ENCODE results near the gene CROCC2.

The CROCC2 gene

DNA sequence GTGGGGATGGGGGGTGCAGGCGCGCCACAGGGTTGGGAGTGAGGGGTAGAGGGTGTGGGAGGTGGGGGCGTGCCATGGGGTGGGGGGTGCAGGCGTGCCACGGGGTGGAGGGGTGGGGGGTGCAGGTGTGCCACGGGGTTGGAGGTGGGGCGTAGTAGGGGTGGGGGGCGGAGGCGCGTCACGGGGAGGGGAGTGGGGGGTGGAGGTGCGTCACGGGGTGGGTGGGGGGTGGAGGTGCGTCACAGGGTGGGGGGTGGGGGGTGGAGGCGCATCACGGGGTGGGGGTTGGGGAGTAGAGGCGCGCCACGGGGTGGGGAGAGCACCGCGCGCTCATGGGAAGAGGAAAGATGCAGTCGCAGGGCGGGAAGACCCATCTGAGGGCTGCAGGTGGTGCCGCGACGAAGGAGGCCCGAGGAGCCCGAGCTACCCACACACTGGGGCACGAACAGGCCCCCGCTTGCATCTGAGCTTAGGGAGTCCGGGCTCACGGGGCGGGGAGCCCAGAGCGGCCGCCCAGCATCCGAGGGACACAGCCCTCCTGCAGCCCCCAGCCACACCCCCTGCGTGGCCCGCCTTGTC is 129.8 kb downstream of the CROCC2 start:
- no peak for DNase-seq (ENCODE audit: insufficient read length, low spot score)
- TF ChIP-seq, protein P1, sequence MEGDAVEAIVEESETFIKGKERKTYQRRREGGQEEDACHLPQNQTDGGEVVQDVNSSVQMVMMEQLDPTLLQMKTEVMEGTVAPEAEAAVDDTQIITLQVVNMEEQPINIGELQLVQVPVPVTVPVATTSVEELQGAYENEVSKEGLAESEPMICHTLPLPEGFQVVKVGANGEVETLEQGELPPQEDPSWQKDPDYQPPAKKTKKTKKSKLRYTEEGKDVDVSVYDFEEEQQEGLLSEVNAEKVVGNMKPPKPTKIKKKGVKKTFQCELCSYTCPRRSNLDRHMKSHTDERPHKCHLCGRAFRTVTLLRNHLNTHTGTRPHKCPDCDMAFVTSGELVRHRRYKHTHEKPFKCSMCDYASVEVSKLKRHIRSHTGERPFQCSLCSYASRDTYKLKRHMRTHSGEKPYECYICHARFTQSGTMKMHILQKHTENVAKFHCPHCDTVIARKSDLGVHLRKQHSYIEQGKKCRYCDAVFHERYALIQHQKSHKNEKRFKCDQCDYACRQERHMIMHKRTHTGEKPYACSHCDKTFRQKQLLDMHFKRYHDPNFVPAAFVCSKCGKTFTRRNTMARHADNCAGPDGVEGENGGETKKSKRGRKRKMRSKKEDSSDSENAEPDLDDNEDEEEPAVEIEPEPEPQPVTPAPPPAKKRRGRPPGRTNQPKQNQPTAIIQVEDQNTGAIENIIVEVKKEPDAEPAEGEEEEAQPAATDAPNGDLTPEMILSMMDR (IDR thresholded peaks at IDR 0.05; ENCODE audit: insufficient read depth, missing control alignments) = no peak

DNA sequence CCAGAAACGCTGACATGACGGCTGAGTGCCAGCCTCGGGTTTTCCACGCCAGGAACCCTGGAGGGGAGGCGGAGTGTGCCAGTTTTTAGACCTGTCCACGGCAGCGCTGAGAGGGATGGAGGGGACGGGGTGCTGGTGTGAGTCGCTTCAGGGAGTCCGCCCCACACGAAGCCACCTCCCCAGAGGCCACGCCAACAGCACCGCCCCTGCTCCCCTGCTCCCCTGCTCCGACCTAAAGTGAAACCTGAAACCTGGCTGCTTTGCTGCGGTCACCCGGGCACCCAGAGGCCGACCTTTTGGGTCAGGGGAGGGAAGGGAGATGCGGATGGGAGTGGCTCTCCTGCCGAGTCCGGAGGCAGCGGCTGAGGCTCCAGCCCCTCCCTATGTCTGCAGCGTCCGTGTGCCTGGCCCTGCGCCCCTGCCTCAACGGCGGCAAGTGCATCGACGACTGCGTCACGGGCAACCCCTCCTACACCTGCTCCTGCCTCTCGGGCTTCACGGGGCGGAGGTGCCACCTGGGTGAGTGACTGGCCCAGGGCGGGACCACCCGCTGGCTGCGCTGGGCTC is 130.3 kb downstream of the CROCC2 start:
- FAIRE-seq (no peak), DNase-seq (ENCODE audit: insufficient read length, low spot score) (no peak)
- TF ChIP-seq, protein P1 (IDR thresholded peaks at IDR 0.05; ENCODE audit: insufficient read depth, missing control alignments) = no peak

More for the DNA sequence above, 129.8 kb downstream of the CROCC2 start:
- FAIRE-seq = no peak

DNA sequence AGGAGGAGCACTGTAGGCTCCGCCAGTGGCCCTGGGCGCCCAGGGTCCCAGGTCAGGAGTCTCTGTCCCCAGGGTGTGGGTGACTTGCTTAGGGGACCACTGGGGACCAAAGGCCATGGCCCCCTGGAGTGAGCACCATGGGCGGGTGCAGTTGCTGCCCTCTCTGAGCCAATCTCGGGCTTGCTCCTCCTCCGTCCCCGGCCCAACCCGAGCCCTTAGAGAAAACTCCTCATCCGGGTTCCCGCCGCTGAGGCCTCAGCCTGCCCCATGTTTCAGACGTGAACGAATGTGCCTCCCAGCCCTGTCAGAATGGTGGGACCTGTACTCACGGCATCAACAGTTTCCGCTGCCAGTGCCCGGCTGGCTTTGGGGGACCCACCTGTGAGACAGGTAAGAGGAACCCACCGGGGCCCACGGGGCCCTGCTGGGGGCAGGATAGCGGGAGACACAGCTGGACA is 130.9 kb downstream of the CROCC2 start:
- TF ChIP-seq, protein P1 (IDR thresholded peaks at IDR 0.05; ENCODE audit: insufficient read depth, missing control alignments) = no peak
- DNase-seq (ENCODE audit: insufficient read length, low spot score) (no peak), FAIRE-seq (no peak)

DNA sequence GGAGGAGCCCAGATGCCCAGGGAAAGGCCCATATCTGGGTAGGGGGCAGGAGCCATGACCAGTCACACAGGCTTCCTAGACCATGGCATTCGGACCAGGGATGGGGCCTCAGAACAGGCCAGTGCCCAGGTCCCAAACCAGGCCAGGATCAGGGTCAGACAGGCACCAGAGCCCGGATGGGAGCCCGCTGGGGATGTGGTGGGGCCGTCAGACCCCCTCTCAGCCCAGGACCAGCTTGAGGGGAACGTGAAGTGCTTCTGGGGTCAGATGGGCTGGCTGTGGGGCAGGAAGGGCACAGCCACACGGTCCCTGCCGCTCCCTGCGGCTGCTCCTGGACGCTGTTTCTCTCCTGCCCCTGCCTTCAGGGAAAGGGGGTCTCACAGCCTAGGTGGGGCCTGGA is 131.4 kb downstream of the CROCC2 start:
- TF ChIP-seq, protein P1 (IDR thresholded peaks at IDR 0.05; ENCODE audit: insufficient read depth, missing control alignments) = no peak
- FAIRE-seq = no peak

DNA sequence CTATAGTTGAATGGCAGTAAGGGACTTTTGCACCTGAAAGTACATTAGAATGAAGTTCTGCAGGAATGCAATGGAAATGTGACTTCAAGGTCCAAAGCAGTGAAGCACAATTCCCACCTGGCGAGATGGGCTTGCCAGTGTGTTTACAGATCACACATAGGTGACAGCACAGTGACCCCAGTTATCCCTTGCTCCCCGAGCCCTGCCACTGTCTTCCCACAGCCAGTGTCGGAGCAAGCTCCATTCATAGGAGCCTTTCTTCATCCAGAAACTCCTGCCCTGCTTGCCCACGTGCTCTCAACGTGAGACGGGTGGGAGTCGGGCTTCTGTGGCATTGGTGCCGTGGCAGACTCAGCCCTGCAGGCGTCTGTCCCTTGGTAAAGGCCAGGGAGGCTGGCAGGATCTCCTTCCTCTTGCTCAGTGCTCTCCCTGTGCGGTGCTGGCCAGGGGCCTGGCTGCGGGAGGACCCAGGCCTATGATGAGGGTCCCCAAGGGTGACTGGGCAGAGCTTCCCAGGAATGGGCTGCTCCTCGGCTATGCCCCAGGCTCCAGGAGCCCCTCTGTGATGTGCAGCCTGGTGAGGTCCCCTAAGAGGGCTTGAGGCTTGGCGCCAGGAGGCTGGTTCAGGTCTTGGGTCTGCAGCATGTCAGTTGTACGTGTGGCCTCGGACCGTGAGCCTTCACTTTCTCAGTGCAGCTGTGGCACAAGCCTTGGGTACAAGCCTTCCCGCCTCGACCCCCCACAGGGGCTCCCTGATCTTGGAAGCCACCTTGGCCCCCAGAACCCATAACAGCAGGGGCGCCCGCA is 132.4 kb downstream of the CROCC2 start:
- DNase-seq (ENCODE audit: insufficient read length, low spot score) (no peak), FAIRE-seq (no peak)
- TF ChIP-seq, protein P1 (IDR thresholded peaks at IDR 0.05; ENCODE audit: insufficient read depth, missing control alignments) = no peak

More for the DNA sequence above, 131.4 kb downstream of the CROCC2 start:
- no peak for DNase-seq (ENCODE audit: insufficient read length, low spot score)

DNA sequence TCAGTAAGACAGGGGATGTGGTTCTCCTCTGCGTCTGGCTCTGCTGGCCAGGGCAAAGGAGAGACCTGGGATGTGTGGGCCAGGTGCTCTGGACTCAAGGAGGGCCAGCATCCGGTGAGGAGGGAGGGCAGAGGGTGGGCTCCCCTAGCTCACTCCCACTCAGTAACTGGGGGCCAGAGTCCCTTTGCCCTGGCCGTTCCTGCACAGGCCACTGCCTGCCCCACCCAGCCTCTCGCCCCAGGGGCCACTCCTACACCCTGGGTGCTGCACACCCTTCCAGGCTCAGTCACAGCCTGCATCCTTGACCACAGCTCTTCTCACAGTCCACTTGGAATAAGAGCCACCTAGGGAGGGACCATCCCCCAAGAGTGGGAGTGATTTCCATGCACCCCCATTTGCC is 133.3 kb downstream of the CROCC2 start:
- no peak for FAIRE-seq

More for the DNA sequence above, 133.3 kb downstream of the CROCC2 start:
- no peak for DNase-seq (ENCODE audit: insufficient read length, low spot score)
- TF ChIP-seq, protein P1 (IDR thresholded peaks at IDR 0.05; ENCODE audit: insufficient read depth, missing control alignments) = no peak
